Effector CD4-positive, alpha-beta T cell (primary cell): ENCODE data around the gene SLC35G6.

Experiments
- DNase-seq: peaks from one replicate; pipeline ENCODE4 v3.0.0-alpha.2; 2020

Gene SLC35G6

DNA sequence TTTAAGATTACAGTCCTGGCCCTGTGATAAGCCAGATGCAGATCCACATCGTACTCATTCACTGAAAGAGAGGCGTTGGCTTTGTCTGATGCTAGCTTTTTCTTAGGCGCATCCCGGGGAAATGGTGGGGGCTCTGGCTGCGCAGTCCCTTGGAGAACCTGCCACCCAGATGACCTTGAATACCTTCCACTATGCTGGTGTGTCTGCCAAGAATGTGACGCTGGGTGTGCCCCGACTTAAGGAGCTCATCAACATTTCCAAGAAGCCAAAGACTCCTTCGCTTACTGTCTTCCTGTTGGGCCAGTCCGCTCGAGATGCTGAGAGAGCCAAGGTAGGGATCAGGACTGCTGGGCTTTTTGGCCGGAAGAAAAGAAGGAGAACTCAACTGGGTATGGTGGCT, 26.9 kb downstream of the SLC35G6 start:
- DNase-seq, result no peak

DNA sequence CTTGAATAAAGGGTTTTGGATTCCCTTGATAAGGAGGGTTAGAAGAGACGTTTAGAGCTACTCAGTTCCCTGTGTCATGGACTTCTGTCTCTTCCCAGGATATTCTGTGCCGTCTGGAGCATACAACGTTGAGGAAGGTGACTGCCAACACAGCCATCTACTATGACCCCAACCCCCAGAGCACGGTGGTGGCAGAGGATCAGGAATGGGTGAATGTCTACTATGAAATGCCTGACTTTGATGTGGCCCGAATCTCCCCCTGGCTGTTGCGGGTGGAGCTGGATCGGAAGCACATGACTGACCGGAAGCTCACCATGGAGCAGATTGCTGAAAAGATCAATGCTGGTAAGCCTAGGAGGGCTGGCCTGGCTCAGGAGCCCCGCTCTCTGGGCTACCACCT, 27.6 kb downstream of the SLC35G6 start:
- no peak for DNase-seq

DNA sequence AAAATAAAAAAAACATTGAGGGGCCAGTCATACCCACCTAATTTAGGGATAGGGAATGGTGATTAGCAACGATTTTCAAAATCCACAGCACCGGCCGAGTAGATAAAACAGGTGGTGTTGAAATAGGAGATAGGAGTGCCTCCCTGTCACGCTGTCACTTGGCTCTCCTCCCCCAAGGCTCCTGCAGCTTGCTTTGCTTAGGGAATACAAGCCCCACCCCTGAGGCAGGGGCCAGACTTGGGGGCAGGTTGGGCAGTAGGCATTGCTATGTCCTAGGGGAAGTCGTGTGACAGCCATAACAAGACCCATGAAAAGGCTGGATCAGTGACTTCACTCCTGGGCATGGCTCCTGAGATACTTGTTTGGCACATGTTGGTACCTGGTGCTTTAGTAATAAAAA, 28.7 kb downstream of the SLC35G6 start:
- DNase-seq, result no peak

GRCh38 chr17:7511108-7511507, 29.9 kb downstream of the SLC35G6 start:
- DNase-seq, result no peak

- no peak for DNase-seq
These were observed 30.9 kb downstream of the SLC35G6 start for GRCh38 chr17:7512105-7512504.

GRCh38 chr17:7512824-7513540, 31.7 kb downstream of the SLC35G6 start:
- DNase-seq, result no peak

GRCh38 chr17:7513850-7514419, 32.7 kb downstream of the SLC35G6 start:
- DNase-seq, result no peak

GRCh38 chr17:7515911-7516610, 34.8 kb downstream of the SLC35G6 start:
- no peak for DNase-seq

DNA sequence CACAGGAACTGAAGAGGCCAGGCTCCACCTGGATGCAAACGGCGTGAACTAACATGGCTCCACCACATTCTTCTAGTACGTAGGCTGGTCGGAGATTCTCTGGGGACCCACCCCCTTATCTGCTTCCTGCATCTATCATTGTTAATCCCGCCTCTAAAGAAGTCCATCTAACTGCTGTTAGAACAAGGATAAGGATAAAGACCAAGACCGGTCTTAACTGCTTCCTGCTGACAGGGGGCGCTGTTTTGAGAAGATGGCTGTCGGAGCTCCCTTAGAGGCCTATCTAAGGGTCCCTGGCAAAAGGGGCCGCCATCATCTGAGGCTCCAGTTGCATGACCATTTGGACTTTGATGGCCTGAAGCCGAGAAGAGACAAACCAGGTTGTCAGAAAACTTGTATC, 41.8 kb downstream of the SLC35G6 start:
- DNase-seq, result peak; percentile 47

DNA sequence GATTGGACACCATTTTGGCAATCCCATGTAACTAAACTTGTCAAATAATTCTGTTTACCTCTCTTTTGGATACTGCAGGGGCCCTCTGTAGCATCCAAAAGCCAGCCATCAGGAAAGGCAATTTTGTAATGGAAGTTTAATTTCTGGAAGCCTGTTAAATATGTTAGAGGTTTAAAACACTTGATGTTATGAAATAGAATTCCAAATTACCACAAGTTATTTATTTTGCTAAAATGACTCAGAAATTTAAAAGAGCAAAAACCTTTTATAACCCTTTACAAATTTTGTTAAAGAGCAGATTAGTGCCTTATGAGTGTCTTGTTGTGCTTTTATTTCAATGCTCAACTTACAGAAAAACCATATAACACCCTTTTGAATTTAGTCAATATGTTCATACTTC, 47.6 kb downstream of the SLC35G6 start:
- no peak for DNase-seq

GRCh38 chr17:7530023-7530900, 49.0 kb downstream of the SLC35G6 start:
- no peak for DNase-seq
